Activated T-cell treated with anti-CD3 and anti-CD28 coated beads, Interleukin-2, amount 50 U/mL, for 4 hours (primary cell): ENCODE data around the gene CEACAM6. TPM values are rescaled to one million over a fixed set of nuclear protein-coding genes. Genes with fewer than 3 reads are reported as not detected.

ENCODE experiments used
- ATAC-seq, 2 donors: fragments of 200-7000 bp; cut with Tn5 transposase; one replicate each; pipeline ENCODE4 v1.10.0; 2021
- DNase-seq: peaks from one replicate; pipeline ENCODE4 v3.0.0-alpha.2; 2020
- H3K27me3 Mint-ChIP-seq: one replicate; pipeline ENCODE4 v1.8.0; 2021; ENCODE audit warnings: low read depth, mixed read lengths
- H3K36me3 Mint-ChIP-seq: one replicate; pipeline ENCODE4 v1.8.0; 2022; ENCODE audit warnings: mixed read lengths; ENCODE audit not compliant: insufficient read depth
- H3K4me1 Mint-ChIP-seq: one replicate; pipeline ENCODE4 v1.8.0; 2021; ENCODE audit warnings: low read depth, mixed read lengths
- H3K4me3 Mint-ChIP-seq: one replicate; pipeline ENCODE4 v1.8.0; 2021; ENCODE audit warnings: mild to moderate bottlenecking, moderate library complexity, mixed read lengths
- H3K9me3 Mint-ChIP-seq: one replicate; pipeline ENCODE4 v1.8.0; 2021; ENCODE audit warnings: mixed read lengths
- total RNA-seq, 3 donors: library from RNA; stranded (reverse); gene quantifications; one replicate each; pipeline ENCODE4 v1.2.1, GENCODE V29; 2021

The CEACAM6 gene
- total RNA-seq, 3 donors from 2014 or later: 0.23 to 0.27 (median 0.26) TPM

GRCh38 chr19:41796901-41797300 lies 41.6 kb downstream of the CEACAM6 start:
- H3K36me3 Mint-ChIP-seq: no peaks in the 10 kb centered on the region
- H3K4me3 Mint-ChIP-seq: no peak overlapping the region
- H3K9me3 Mint-ChIP-seq: no peaks in the 10 kb centered on the region
- H3K4me1 Mint-ChIP-seq: peaks cover 3% of the 10 kb centered on the region
- ATAC-seq: no peak
- DNase-seq: no peak
- H3K27me3 Mint-ChIP-seq: peaks cover 35% of the 10 kb centered on the region

- H3K27me3 Mint-ChIP-seq: peaks cover 17% of the 10 kb centered on the region
- no peak for DNase-seq
- H3K9me3 Mint-ChIP-seq: no peaks in the 10 kb centered on the region
- ATAC-seq: no peak
- no peak overlapping the region for H3K4me3 Mint-ChIP-seq
- peaks cover 6% of the 10 kb centered on the region for H3K4me1 Mint-ChIP-seq
- H3K36me3 Mint-ChIP-seq: no peaks in the 10 kb centered on the region
These were observed 44.2 kb downstream of the CEACAM6 start for GRCh38 chr19:41799444-41800000.

GRCh38 chr19:41801031-41801430 lies 45.7 kb downstream of the CEACAM6 start:
- no peaks in the 10 kb centered on the region for H3K36me3 Mint-ChIP-seq
- no peak for ATAC-seq
- no peak for DNase-seq
- peaks cover 6% of the 10 kb centered on the region for H3K4me1 Mint-ChIP-seq
- H3K9me3 Mint-ChIP-seq: no peaks in the 10 kb centered on the region
- no peak overlapping the region for H3K4me3 Mint-ChIP-seq
- H3K27me3 Mint-ChIP-seq: peaks cover 18% of the 10 kb centered on the region

- no peak for DNase-seq
- Mint-ChIP-seq H3K27me3 (peaks cover 21% of the 10 kb centered on the region), H3K9me3 (no peaks in the 10 kb centered on the region), H3K36me3 (no peaks in the 10 kb centered on the region), H3K4me1 (peaks cover 6% of the 10 kb centered on the region), H3K4me3 (no peak overlapping the region)
- ATAC-seq: no peak
These were observed 46.5 kb downstream of the CEACAM6 start for GRCh38 chr19:41801792-41802211.

- ATAC-seq: no peak
- Mint-ChIP-seq H3K36me3 (no peaks in the 10 kb centered on the region), H3K4me1 (peaks cover 6% of the 10 kb centered on the region), H3K9me3 (no peaks in the 10 kb centered on the region), H3K27me3 (peaks cover 23% of the 10 kb centered on the region), H3K4me3 (no peak overlapping the region)
- no peak for DNase-seq
These were observed 47.4 kb downstream of the CEACAM6 start for GRCh38 chr19:41802770-41803169.

- H3K4me3 Mint-ChIP-seq: no peak overlapping the region
These were observed 49.0 kb downstream of the CEACAM6 start for GRCh38 chr19:41804336-41804735.

GRCh38 chr19:41807176-41807575 lies 51.8 kb downstream of the CEACAM6 start:
- ATAC-seq: no peak

More at GRCh38 chr19:41804336-41804735, 49.0 kb downstream of the CEACAM6 start:
- Mint-ChIP-seq H3K36me3 (no peaks in the 10 kb centered on the region), H3K27me3 (peaks cover 28% of the 10 kb centered on the region), H3K9me3 (no peaks in the 10 kb centered on the region), H3K4me1 (peaks cover 6% of the 10 kb centered on the region)
- no peak for ATAC-seq
- DNase-seq: no peak

GRCh38 chr19:41808663-41809566 lies 53.6 kb downstream of the CEACAM6 start:
- no peaks in the 10 kb centered on the region for H3K36me3 Mint-ChIP-seq
- H3K9me3 Mint-ChIP-seq: no peaks in the 10 kb centered on the region
- no peak overlapping the region for H3K4me3 Mint-ChIP-seq
- no peak for ATAC-seq
- peaks cover 31% of the 10 kb centered on the region for H3K27me3 Mint-ChIP-seq
- H3K4me1 Mint-ChIP-seq: no peaks in the 10 kb centered on the region
- no peak for DNase-seq

More at GRCh38 chr19:41807176-41807575, 51.8 kb downstream of the CEACAM6 start:
- Mint-ChIP-seq H3K36me3 (no peaks in the 10 kb centered on the region), H3K27me3 (peaks cover 31% of the 10 kb centered on the region), H3K9me3 (no peaks in the 10 kb centered on the region), H3K4me1 (peaks cover 1% of the 10 kb centered on the region), H3K4me3 (no peak overlapping the region)
- DNase-seq: no peak

GRCh38 chr19:41810301-41810700 lies 55.0 kb downstream of the CEACAM6 start:
- no peak for DNase-seq
- no peak for ATAC-seq

GRCh38 chr19:41811036-41811435 lies 55.7 kb downstream of the CEACAM6 start:
- Mint-ChIP-seq H3K9me3 (no peaks in the 10 kb centered on the region), H3K4me1 (peaks cover 3% of the 10 kb centered on the region), H3K27me3 (peaks cover 25% of the 10 kb centered on the region), H3K36me3 (no peaks in the 10 kb centered on the region), H3K4me3 (no peak overlapping the region)
- ATAC-seq (no peak), DNase-seq (no peak)

More at GRCh38 chr19:41810301-41810700, 55.0 kb downstream of the CEACAM6 start:
- Mint-ChIP-seq H3K9me3 (no peaks in the 10 kb centered on the region), H3K4me3 (no peak overlapping the region), H3K27me3 (peaks cover 31% of the 10 kb centered on the region), H3K36me3 (no peaks in the 10 kb centered on the region), H3K4me1 (peaks cover under 1% of the 10 kb centered on the region)

GRCh38 chr19:41811981-41812380 lies 56.7 kb downstream of the CEACAM6 start:
- DNase-seq (no peak), ATAC-seq (no peak)
- Mint-ChIP-seq H3K9me3 (no peaks in the 10 kb centered on the region), H3K36me3 (no peaks in the 10 kb centered on the region), H3K4me3 (no peak overlapping the region), H3K27me3 (peaks cover 22% of the 10 kb centered on the region), H3K4me1 (peaks cover 3% of the 10 kb centered on the region)

- Mint-ChIP-seq H3K27me3 (peaks cover 13% of the 10 kb centered on the region), H3K4me3 (no peak overlapping the region), H3K36me3 (no peaks in the 10 kb centered on the region), H3K9me3 (no peaks in the 10 kb centered on the region), H3K4me1 (peaks cover 3% of the 10 kb centered on the region)
- DNase-seq (no peak), ATAC-seq (no peak)
These were observed 58.6 kb downstream of the CEACAM6 start for GRCh38 chr19:41813911-41814310.

GRCh38 chr19:41815301-41815700 lies 60.0 kb downstream of the CEACAM6 start:
- DNase-seq (no peak), ATAC-seq (no peak)
- peaks cover 7% of the 10 kb centered on the region for H3K27me3 Mint-ChIP-seq
- H3K9me3 Mint-ChIP-seq: no peaks in the 10 kb centered on the region
- no peak overlapping the region for H3K4me3 Mint-ChIP-seq
- no peaks in the 10 kb centered on the region for H3K36me3 Mint-ChIP-seq
- H3K4me1 Mint-ChIP-seq: peaks cover 3% of the 10 kb centered on the region

- no peak for ATAC-seq
- no peak for DNase-seq
- Mint-ChIP-seq H3K36me3 (no peaks in the 10 kb centered on the region), H3K9me3 (no peaks in the 10 kb centered on the region), H3K27me3 (peaks cover 12% of the 10 kb centered on the region), H3K4me1 (peaks cover 3% of the 10 kb centered on the region), H3K4me3 (no peak overlapping the region)
These were observed 61.4 kb downstream of the CEACAM6 start for GRCh38 chr19:41816761-41817160.
